GM23338 (cell line): ENCODE results near the gene CORO2A. TPM values are rescaled to one million over a fixed set of nuclear protein-coding genes. Genes with fewer than 3 reads are reported as not detected.
A peak's percentile ranks its signal among the peaks of the same experiment; 100 is the strongest.

ENCODE experiments used
- ATAC-seq: fragments of 200-7000 bp; cut with Tn5 transposase; 3 replicates; pipeline ENCODE4 v1.9.1; 2020
- DNase-seq: peaks from one replicate; pipeline ENCODE4 v3.0.0-alpha.2; 2015; ENCODE audit warnings: low spot score
- H2AFZ ChIP-seq: fragments of 200-600 bp; sonication (generic); 2 replicates; pipeline ENCODE4 v1.8.0; 2016; ENCODE audit warnings: antibody characterized with exemption, mild to moderate bottlenecking, moderate library complexity
- H3F3A ChIP-seq: fragments of 200-600 bp; sonication (generic); replicated peaks from 2 replicates; pipeline ENCODE4 v1.8.0; 2017; ENCODE audit warnings: antibody characterized with exemption, mixed run types, low read depth
- H3K27ac ChIP-seq: fragments of 200-600 bp; sonication (generic); 2 replicates; pipeline ENCODE4 v1.6.1; 2016; ENCODE audit warnings: low read depth
- H3K27me3 ChIP-seq: fragments of 200-600 bp; sonication (generic); 2 replicates; pipeline ENCODE4 v1.8.0; 2016; ENCODE audit warnings: mild to moderate bottlenecking, mixed run types, moderate library complexity; ENCODE audit not compliant: insufficient read depth
- H3K36me3 ChIP-seq: fragments of 200-600 bp; sonication (generic); 2 replicates; pipeline ENCODE4 v1.8.0; 2016; ENCODE audit warnings: mild to moderate bottlenecking; ENCODE audit not compliant: insufficient read depth
- H3K4me1 ChIP-seq: fragments of 200-600 bp; sonication (generic); 2 replicates; pipeline ENCODE4 v1.8.0; 2016; ENCODE audit warnings: mild to moderate bottlenecking, moderate library complexity; ENCODE audit not compliant: insufficient read depth
- H3K4me2 ChIP-seq: fragments of 200-600 bp; sonication (generic); 2 replicates; pipeline ENCODE4 v1.7.1; 2017; ENCODE audit warnings: mixed run types
- H3K4me3 ChIP-seq: fragments of 200-600 bp; sonication (generic); 2 replicates; pipeline ENCODE4 v1.6.1; 2016; ENCODE audit warnings: mixed run types
- H3K79me2 ChIP-seq: fragments of 200-600 bp; sonication (generic); replicated peaks from 2 replicates; pipeline ENCODE4 v1.8.0; 2017; ENCODE audit warnings: mild to moderate bottlenecking; ENCODE audit not compliant: insufficient read depth
- H3K9me2 ChIP-seq: fragments of 200-600 bp; sonication (generic); 2 replicates; pipeline ENCODE4 v1.8.0; 2017; ENCODE audit not compliant: insufficient read depth
- H4K20me1 ChIP-seq: fragments of 200-600 bp; sonication (generic); replicated peaks from 2 replicates; pipeline ENCODE4 v1.8.0; 2017; ENCODE audit warnings: mild to moderate bottlenecking; ENCODE audit not compliant: insufficient read depth
- H3K27ac Mint-ChIP-seq: 2 replicates; pipeline ENCODE4 v1.8.0; 2020; ENCODE audit warnings: inconsistent platforms, mild to moderate bottlenecking, moderate library complexity, mixed read lengths
- H3K27me3 Mint-ChIP-seq: 3 replicates; pipeline ENCODE4 v1.8.0; 2022; ENCODE audit warnings: low read depth, mild to moderate bottlenecking, moderate library complexity, mixed read lengths, inconsistent platforms; ENCODE audit not compliant: insufficient read depth, poor library complexity
- H3K36me3 Mint-ChIP-seq: 3 replicates; pipeline ENCODE4 v1.8.0; 2021; ENCODE audit warnings: low read depth, mild to moderate bottlenecking, inconsistent platforms, moderate library complexity, mixed read lengths
- H3K4me1 Mint-ChIP-seq: 3 replicates; pipeline ENCODE4 v1.8.0; 2020; ENCODE audit warnings: mild to moderate bottlenecking, inconsistent platforms, mixed read lengths
- H3K4me3 Mint-ChIP-seq: 3 replicates; pipeline ENCODE4 v1.8.0; 2021; ENCODE audit warnings: moderate library complexity, mild to moderate bottlenecking, inconsistent platforms, mixed read lengths
- H3K9me3 Mint-ChIP-seq: 3 replicates; pipeline ENCODE4 v1.8.0; 2020; ENCODE audit warnings: moderate library complexity, mild to moderate bottlenecking, inconsistent platforms, mixed read lengths
- CTCF ChIP-seq, 2 experiments: fragments of 200-600 bp in 1 of 2; sonication (generic) in 1 of 2; conservative IDR thresholded peaks; 2 replicates each; pipeline versions ENCODE4 v1.5.1 to v1.6.1; 2016 to 2017; ENCODE audit warnings: antibody characterized with exemption in 2 of 2, low read depth in 2 of 2, mild to moderate bottlenecking in 2 of 2, moderate library complexity in 1 of 2
- EZH2 ChIP-seq: fragments of 200-600 bp; sonication (generic); IDR thresholded peaks from one replicate; pipeline ENCODE4 v1.8.0; 2017; ENCODE audit warnings: antibody characterized with exemption, mild to moderate bottlenecking, low read depth; ENCODE audit not compliant: unreplicated experiment
- EZH2phosphoT487 ChIP-seq: fragments of 200-600 bp; sonication (generic); IDR thresholded peaks from one replicate; pipeline ENCODE4 v1.8.1; 2018; ENCODE audit warnings: antibody characterized with exemption; ENCODE audit not compliant: unreplicated experiment
- JUNB ChIP-seq: IDR thresholded peaks from one replicate; pipeline ENCODE4 v1.6.1; 2016; ENCODE audit warnings: antibody characterized with exemption; ENCODE audit not compliant: unreplicated experiment
- NANOG ChIP-seq: IDR thresholded peaks from 2 replicates; pipeline ENCODE4 v1.6.1; 2016; ENCODE audit warnings: antibody characterized with exemption, borderline replicate concordance
- POLR2AphosphoS5 ChIP-seq: IDR thresholded peaks from 2 replicates; pipeline ENCODE4 v1.6.1; 2016; ENCODE audit warnings: antibody characterized with exemption, low read depth
- REST ChIP-seq: IDR thresholded peaks from one replicate; pipeline ENCODE4 v1.6.1; 2018; ENCODE audit warnings: antibody characterized with exemption; ENCODE audit not compliant: unreplicated experiment
- polyA plus RNA-seq: library from polyadenylated mRNA; unstranded; fragments of >200 nt; fragmentation: Nextera tagmentation; extraction: Ambion mirVana; gene quantifications from 2 replicates; pipeline ENCODE4 v1.2.1, GENCODE V29; 2016
- total RNA-seq: library from RNA; depleted of rRNA; stranded (reverse); fragments of >200 nt; shearing (Covaris generic); gene quantifications from 2 replicates; pipeline ENCODE4 v1.2.3, GENCODE V29; 2014

CORO2A gene
- total and polyA plus RNA-seq, 2 experiments from 2014 or later: 12.9 to 27.6 TPM

- Mint-ChIP-seq H3K9me3 (peaks cover 16% of the 10 kb centered on the region), H3K4me1 (peaks cover 12% of the 10 kb centered on the region), H3K4me3 (no peak overlapping the region), H3K27ac (no peak overlapping the region), H3K27me3 (peaks cover 7% of the 10 kb centered on the region), H3K36me3 (peaks cover 40% of the 10 kb centered on the region)
- ATAC-seq: no peak
- Histone ChIP-seq H3F3A (no peaks in the 10 kb centered on the region), H2AFZ (no peak overlapping the region), H3K36me3 (no peaks in the 10 kb centered on the region; the same call in 1 of the 2 replicates), H4K20me1 (no peaks in the 10 kb centered on the region; the same call in 1 of the 2 replicates), H3K27ac (no peak overlapping the region), H3K9me2 (no peaks in the 10 kb centered on the region), H3K27me3 (no peaks in the 10 kb centered on the region), H3K4me1 (peaks cover 14% of the 10 kb centered on the region; the same call in 1 of the 2 replicates), H3K79me2 (no peaks in the 10 kb centered on the region), H3K4me2 (no peak overlapping the region), H3K4me3 (no peak overlapping the region)
- TF ChIP-seq POLR2AphosphoS5 (no peak), EZH2phosphoT487 (no peak)
- no peak for DNase-seq
These were observed 16.2 kb upstream of the CORO2A start for GRCh38 chr9:98208635-98209034.

- H3K27ac ChIP-seq: no peak overlapping the region
- H3K4me3 ChIP-seq: no peak overlapping the region
- TF ChIP-seq JUNB (no peak), EZH2 (no peak), CTCF (conservative IDR thresholded peaks at IDR 0.05; ENCODE audit: low read depth in 2 of 2) (peak in 1 of 2 experiments; percentile 39; a peak in 2 of 4 replicates), NANOG (no peak), REST (no peak)
- H2AFZ ChIP-seq: no peak overlapping the region
- H3F3A ChIP-seq: no peaks in the 10 kb centered on the region
- H3K9me2 ChIP-seq: no peaks in the 10 kb centered on the region
- no peak overlapping the region for H3K4me2 ChIP-seq
- H4K20me1 ChIP-seq: no peaks in the 10 kb centered on the region; the same call in 1 of the 2 replicates
- no peaks in the 10 kb centered on the region for H3K27me3 ChIP-seq
- Mint-ChIP-seq H3K9me3 (peaks cover 16% of the 10 kb centered on the region), H3K36me3 (peaks cover 32% of the 10 kb centered on the region), H3K27ac (no peak overlapping the region), H3K4me3 (no peak overlapping the region), H3K4me1 (peaks cover 12% of the 10 kb centered on the region), H3K27me3 (peaks cover 7% of the 10 kb centered on the region)
- no peaks in the 10 kb centered on the region for H3K79me2 ChIP-seq
- ATAC-seq: no peak
- no peak for DNase-seq
- no peaks in the 10 kb centered on the region; the same call in 1 of the 2 replicates for H3K36me3 ChIP-seq
- H3K4me1 ChIP-seq: peaks cover 14% of the 10 kb centered on the region; the same call in 1 of the 2 replicates
These were observed 15.2 kb upstream of the CORO2A start for GRCh38 chr9:98207606-98208005.
